NOMO-1 treated with DMSO at 0.1 percent for 48 hours (cell line): ENCODE data around the gene RNF43.
A peak's percentile ranks its signal among the peaks of the same experiment; 100 is the strongest.

Source experiments
- DNase-seq: peaks from one replicate; lab custom pipeline; 2025; ENCODE audit not compliant: unreplicated experiment; lab: John Stamatoyannopoulos, UW

The RNF43 gene

GRCh38 chr17:58417300-58418092 lies at the start of gene RNF43:
RNF43 (minus strand) TSS chr17:58417534; CDS start chr17:58415577, 1,957 bp downstream.
- peak; percentile 87 for DNase-seq

- DNase-seq: no peak
These were observed 38.2 kb upstream of the RNF43 start for GRCh38 chr17:58455491-58455890.

DNA sequence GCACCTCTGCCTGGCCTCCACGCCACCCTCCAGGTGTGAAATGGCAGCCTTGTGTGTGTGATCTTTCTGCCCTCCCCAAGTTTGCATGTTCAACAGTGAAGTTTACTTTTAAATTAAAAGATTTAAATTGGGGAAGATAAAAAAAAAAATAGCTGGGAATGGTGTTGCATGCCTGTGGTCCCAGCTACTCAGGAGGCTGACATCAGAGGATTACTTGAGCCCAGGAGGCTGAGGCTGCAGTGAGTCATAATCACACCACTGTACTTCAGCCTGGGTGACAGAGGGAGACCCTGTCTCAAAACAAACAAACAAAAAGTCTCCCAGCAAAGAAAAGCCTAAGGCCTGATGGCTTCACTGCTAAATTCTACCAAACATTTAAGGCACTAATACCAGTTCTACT lies 35.4 kb upstream of the RNF43 start:
- no peak for DNase-seq

- peak; percentile 82 for DNase-seq
These were observed 30.0 kb upstream of the RNF43 start for GRCh38 chr17:58447039-58447975.

- DNase-seq: no peak
These were observed 28.8 kb upstream of the RNF43 start for GRCh38 chr17:58446086-58446485.

- no peak for DNase-seq
These were observed 19.5 kb upstream of the RNF43 start for GRCh38 chr17:58436805-58437239.

- peak; percentile 12 for DNase-seq
These were observed 18.9 kb upstream of the RNF43 start for GRCh38 chr17:58436245-58436644.

- DNase-seq: no peak
These were observed 15.7 kb upstream of the RNF43 start for GRCh38 chr17:58432806-58433573.

DNA sequence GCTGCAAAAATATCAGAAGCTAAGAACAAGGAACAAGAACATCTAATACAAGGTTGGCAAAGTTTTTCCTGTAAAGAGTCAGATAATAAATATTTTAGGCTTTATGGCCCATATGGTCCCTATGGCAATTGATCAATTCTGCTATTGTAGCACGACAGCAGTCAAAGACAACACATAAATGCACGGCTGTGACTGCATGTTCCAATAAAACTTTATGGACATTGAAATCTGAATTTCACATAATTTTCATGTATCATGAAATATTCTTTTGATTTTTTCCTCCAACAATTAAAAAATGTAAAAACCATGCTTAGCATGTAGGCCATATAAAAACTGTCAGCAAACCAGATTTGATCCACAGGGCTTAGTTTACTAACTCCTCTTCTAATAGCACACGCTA lies 10.5 kb upstream of the RNF43 start:
- no peak for DNase-seq

GRCh38 chr17:58421711-58422110 lies 4.4 kb upstream of the RNF43 start:
- no peak for DNase-seq

DNA sequence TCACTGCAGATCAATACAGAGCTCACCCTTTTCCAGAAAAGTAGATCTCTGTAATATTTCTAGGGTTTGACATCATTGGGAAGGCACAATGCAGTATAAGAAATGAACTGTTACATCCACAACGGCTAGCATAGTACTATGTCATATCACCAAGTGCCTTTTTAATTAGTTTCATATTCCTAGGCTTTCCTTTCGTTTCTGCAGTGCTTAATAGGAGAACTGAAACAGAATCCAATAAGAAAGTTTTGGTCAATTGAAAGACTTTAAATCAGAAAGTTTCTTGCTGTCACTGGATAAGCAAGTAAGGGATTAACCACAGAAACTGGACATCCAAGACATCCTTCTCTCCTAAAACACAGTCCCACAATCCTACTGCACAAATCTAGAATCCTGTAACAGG lies 3.5 kb upstream of the RNF43 start:
- peak; percentile 30 for DNase-seq

- DNase-seq: no peak
These were observed 416 bp downstream of the RNF43 start for GRCh38 chr17:58416937-58417299.

DNA sequence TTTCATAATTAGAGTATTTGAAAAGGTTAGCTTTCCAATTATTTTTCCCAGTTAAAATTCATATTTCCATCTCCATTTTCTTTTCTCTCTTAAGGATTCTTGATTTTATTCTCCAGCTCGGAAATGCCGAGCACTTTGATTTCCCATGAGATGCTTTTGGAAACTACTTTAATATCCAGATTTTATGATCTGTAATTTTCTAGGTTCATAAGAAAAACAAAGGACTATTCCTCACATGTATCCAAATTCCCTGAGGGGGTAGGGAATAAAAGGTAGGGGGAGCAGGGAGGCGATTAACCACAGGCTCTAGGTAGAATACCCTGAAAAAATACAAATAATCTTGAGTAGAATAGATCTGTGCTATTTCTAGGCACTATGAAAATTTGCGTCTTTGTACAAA lies 938 bp downstream of the RNF43 start:
- DNase-seq: no peak

DNA sequence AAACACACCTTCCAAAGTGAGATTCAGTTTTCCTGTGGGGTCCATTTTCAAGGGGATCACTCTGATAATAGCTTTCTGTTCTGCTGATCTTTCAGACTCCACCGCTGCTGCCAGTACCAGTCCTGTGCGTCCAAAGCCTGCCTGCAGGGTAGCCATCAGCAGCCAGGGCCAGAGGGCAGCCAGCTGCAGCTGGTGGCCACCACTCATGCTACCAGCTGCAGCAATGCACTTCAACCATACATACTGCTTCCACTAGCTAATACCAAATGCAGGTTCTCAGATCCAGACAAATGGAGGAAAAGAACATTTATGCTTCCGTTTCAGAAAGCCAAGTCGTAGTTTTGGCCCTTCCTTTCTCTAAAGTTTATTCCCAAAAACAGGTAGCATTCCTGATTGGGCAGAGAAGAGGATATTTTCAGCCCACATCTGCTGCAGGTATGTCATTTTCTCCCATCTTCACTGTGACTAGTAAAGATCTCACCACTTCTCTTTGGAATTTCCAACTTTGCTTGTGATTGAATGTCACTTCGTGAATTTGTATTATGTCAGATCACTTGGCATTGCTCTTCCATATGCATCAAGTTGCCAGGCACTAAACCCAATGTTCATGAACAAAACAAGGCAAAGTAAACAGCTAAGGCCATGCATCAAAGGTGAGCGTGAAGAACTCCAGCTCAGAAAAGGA lies 1.8 kb downstream of the RNF43 start:
- no peak for DNase-seq

DNA sequence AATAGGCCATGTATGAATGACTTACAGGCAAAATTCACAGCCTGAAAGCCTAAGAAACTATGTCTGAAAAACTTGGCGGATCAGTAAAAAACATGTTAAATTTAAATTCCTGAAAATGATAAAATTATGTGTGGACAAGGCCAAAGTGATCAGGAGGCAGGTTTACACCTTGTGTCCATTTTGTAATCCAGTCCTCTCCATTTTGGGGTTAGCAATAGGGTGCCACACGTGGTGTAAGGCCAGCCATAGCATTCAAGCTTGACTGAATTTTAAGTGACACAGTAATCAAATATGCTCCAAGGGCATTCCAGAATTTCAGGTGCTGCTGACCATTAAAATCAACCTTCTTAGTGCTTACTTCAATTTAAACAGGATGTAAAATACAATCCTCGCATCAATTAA lies 2.7 kb downstream of the RNF43 start:
- no peak for DNase-seq

- DNase-seq: no peak
These were observed 3.6 kb downstream of the RNF43 start for GRCh38 chr17:58413684-58414083.

GRCh38 chr17:58412961-58413586 lies 4.3 kb downstream of the RNF43 start:
- DNase-seq: no peak

- DNase-seq: no peak
These were observed 5.2 kb downstream of the RNF43 start for GRCh38 chr17:58412064-58412703.

- DNase-seq: no peak
These were observed 5.9 kb downstream of the RNF43 start for GRCh38 chr17:58411408-58411894.
